Common myeloid progenitor, CD34-positive (primary cell): ENCODE results near the gene KIFAP3.
"Not testable (repeated sequence)": the region's sequence is repeated elsewhere in the genome, so short reads cannot be mapped to it uniquely, and the experiment has no call there.

ENCODE experiments used
- CTCF ChIA-PET: fragments of 350-600 bp; sonication (Branson Sonifier 250); formaldehyde crosslinking; loops from one replicate; lab custom pipeline; 2021; ENCODE audit warnings: antibody characterized with exemption; lab: Charles Lee
- POLR2A ChIA-PET: fragments of 350-600 bp; sonication (Branson Sonifier 250); formaldehyde crosslinking; loops from one replicate; lab custom pipeline; 2021; ENCODE audit warnings: antibody characterized with exemption; lab: Charles Lee
- DNase-seq, 3 donors: peaks; one replicate each; pipeline versions ENCODE4 v3.0.0 to v3.0.0-alpha.2; 2013
- H3K27ac ChIP-seq, 2 experiments: 1 replicate in 1 of 2; 2 replicates in 1 of 2; pipeline ENCODE4 v1.7.0; 2013; ENCODE audit warnings: inconsistent platforms in 2 of 2, low read length in 2 of 2, mild to moderate bottlenecking in 2 of 2, low read depth in 1 of 2, moderate library complexity in 1 of 2; ENCODE audit not compliant: severe bottlenecking in 2 of 2, insufficient read depth in 1 of 2, poor library complexity in 1 of 2
- H3K27me3 ChIP-seq, 5 experiments: replicated peaks in 2 of 5; 1 replicate in 3 of 5; 2 replicates in 2 of 5; pipeline versions ENCODE4 v1.6.1 to v1.7.0; 2013; ENCODE audit warnings: low read length in 4 of 5, mild to moderate bottlenecking in 2 of 5, moderate library complexity in 2 of 5, inconsistent platforms in 1 of 5; ENCODE audit not compliant: insufficient read depth in 5 of 5, control insufficient read depth in 4 of 5
- H3K36me3 ChIP-seq, 4 experiments: 1 replicate in 2 of 4; 2 replicates in 2 of 4; pipeline versions ENCODE4 v1.6.1 to v1.7.0; 2013; ENCODE audit warnings: low read length in 3 of 4, control low read depth in 1 of 4, mild to moderate bottlenecking in 1 of 4; ENCODE audit not compliant: control insufficient read depth in 4 of 4, insufficient read depth in 4 of 4
- H3K4me1 ChIP-seq, 4 experiments: 1 replicate in 3 of 4; 2 replicates in 1 of 4; pipeline versions ENCODE4 v1.6.1 to v1.7.1; 2013; ENCODE audit warnings: low read length in 3 of 4, mild to moderate bottlenecking in 3 of 4, control low read depth in 1 of 4, inconsistent platforms in 1 of 4, moderate library complexity in 1 of 4; ENCODE audit not compliant: control insufficient read depth in 4 of 4, insufficient read depth in 4 of 4; ENCODE audit errors: control extremely low read depth in 1 of 4
- H3K4me3 ChIP-seq, 7 experiments: 1 replicate in 4 of 7; 2 replicates in 3 of 7; pipeline versions ENCODE4 v1.5.1 to v1.7.0; 2013; ENCODE audit warnings: mild to moderate bottlenecking in 7 of 7, low read length in 6 of 7, moderate library complexity in 6 of 7, inconsistent platforms in 2 of 7, low read depth in 2 of 7, control low read depth in 1 of 7; ENCODE audit not compliant: insufficient read depth in 4 of 7, control insufficient read depth in 1 of 7; ENCODE audit errors: extremely low read depth in 1 of 7
- H3K9me3 ChIP-seq, 5 experiments: 1 replicate in 4 of 5; 2 replicates in 1 of 5; pipeline versions ENCODE4 v1.6.1 to v1.7.1; 2013; ENCODE audit warnings: low read length in 4 of 5, mild to moderate bottlenecking in 2 of 5, inconsistent platforms in 1 of 5, low read depth in 1 of 5, moderate library complexity in 1 of 5; ENCODE audit not compliant: control insufficient read depth in 4 of 5, insufficient read depth in 2 of 5; ENCODE audit errors: control extremely low read depth in 1 of 5
- WGBS: methylation state at CpG from one replicate; pipeline ENCODE4 v1.1.5; 2013; ENCODE audit not compliant: insufficient coverage; 5-methylcytosine and 5-hydroxymethylcytosine counted together

The KIFAP3 gene

DNA sequence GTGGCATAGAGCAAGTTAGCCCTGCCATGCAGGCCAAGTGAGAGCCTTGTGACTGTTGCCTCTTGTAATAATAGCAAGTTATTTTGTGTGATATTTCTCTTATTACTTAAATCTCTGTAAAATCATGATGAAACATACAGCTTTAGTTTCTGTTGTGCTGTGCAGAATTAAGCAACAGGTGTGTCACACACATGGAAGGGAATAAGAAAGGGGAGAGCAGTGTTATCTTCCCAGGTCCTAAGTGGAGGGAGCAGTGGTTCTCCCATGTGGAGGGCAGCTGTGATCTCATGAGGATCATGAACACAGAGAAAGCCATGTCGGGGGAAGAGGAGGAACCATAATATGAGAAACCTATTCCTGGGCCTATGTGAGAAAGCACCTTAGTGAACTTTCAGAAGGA lies 155.6 kb downstream of the KIFAP3 start:
- Histone ChIP-seq H3K4me1 (no peaks in the 10 kb centered on the region), H3K4me3 (no peak overlapping the region), H3K9me3 (no peaks in the 10 kb centered on the region), H3K27me3 (no peaks in the 10 kb centered on the region), H3K27ac (no peak overlapping the region), H3K36me3 (peaks cover 0 to 5% (median under 1%) of the 10 kb centered on the region in 4 experiments)
- CTCF ChIA-PET = interaction anchor here (1.8 kb wide), 1 partner anchor 8 kb away, joined by 6 read pairs; no protein-coding TSS in a partner anchor
- WGBS = 100% methylated on average over 1 of the region's 1 CpG
- POLR2A ChIA-PET = no interaction called here
- DNase-seq = no peak

DNA sequence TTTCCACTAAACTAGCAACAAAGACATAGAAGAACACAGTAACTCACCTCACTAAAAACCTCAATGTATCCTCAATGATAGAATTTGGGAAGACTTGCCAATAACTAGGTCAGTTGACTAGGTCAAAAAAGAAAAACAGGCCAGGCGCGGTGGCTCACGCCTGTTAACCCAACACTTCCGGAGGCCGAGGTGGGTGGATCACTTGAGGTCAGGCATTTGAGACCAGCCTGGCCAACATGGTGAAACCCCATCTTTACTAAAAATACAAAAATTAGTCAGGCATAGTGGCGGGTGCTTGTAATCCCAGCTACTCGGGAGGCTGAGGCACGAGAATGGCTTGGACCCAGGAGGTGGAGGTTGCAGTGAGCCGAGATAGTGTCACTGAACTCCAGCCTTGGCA lies 156.3 kb downstream of the KIFAP3 start:
- WGBS = 100% methylated on average over 2 of the region's 9 CpGs
- CTCF ChIA-PET, POLR2A ChIA-PET: not testable (repeated sequence)

DNA sequence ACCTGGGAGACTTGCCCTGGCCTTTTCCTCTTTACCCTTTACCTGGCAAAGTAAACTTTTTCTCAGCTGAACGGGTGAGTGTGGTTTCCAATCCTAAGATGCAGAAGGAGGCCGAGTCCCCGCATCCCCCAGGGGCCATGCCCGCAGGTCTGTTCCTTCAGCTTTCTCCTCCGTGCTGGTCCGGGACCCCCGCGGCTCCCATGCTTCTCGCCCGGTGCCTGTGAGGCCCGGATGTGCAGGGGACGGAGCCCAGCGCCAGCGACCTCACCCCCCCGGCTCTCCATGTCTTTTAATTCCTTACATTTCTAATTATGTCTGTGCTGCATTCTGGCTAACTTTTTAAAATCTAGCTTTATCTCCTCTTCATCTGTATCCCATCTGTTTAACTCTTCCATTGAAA lies 159.3 kb downstream of the KIFAP3 start:
- POLR2A ChIA-PET = no interaction called here
- no peak overlapping the region for H3K4me3 ChIP-seq

More for the DNA sequence above, 156.3 kb downstream of the KIFAP3 start:
- not testable (repeated sequence) for H3K9me3 ChIP-seq, H3K27me3 ChIP-seq, H3K36me3 ChIP-seq, H3K4me3 ChIP-seq, DNase-seq, H3K27ac ChIP-seq, H3K4me1 ChIP-seq

DNA sequence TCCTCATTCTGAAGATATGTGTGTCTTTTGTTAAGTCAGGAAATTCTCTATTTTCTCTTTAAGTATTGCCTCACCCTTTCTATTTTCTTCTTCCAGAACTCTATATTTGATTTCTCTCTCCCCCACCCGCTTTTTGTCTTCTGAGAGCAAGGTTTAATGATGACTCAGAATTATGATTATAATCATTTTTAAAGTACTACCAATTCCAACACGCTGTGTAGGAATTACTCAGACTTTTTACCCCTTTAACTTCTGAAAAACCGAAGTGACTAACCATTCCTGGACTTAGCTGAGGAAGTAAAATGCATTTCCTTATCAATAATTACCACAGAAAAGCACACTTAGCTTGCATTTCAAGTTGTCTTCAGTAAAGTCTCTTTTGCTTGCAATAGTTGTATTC lies 160.0 kb downstream of the KIFAP3 start:
- H3K4me1 ChIP-seq = no peaks in the 10 kb centered on the region
- H3K27ac ChIP-seq = no peak overlapping the region
- no peaks in the 10 kb centered on the region for H3K27me3 ChIP-seq
- ChIA-PET CTCF (no interaction called here), POLR2A (no interaction called here)
- no peak overlapping the region for H3K4me3 ChIP-seq
- WGBS = 100% methylated on average over 1 of the region's 3 CpGs
- no peak for DNase-seq
- H3K9me3 ChIP-seq = peaks cover 0 to 4% (median 0%) of the 10 kb centered on the region in 5 experiments
- peaks cover 0 to 5% (median 0%) of the 10 kb centered on the region in 4 experiments for H3K36me3 ChIP-seq

More for the DNA sequence above, 159.3 kb downstream of the KIFAP3 start:
- CTCF ChIA-PET = no interaction called here
- H3K4me1 ChIP-seq = no peaks in the 10 kb centered on the region
- no peaks in the 10 kb centered on the region for H3K27me3 ChIP-seq
- H3K27ac ChIP-seq = no peak overlapping the region
- WGBS = 75% methylated on average over 11 of the region's 15 CpGs
- DNase-seq = no peak
- peaks cover 0 to 4% (median 0%) of the 10 kb centered on the region in 5 experiments for H3K9me3 ChIP-seq
- peaks cover 0 to 5% (median 0%) of the 10 kb centered on the region in 4 experiments for H3K36me3 ChIP-seq

DNA sequence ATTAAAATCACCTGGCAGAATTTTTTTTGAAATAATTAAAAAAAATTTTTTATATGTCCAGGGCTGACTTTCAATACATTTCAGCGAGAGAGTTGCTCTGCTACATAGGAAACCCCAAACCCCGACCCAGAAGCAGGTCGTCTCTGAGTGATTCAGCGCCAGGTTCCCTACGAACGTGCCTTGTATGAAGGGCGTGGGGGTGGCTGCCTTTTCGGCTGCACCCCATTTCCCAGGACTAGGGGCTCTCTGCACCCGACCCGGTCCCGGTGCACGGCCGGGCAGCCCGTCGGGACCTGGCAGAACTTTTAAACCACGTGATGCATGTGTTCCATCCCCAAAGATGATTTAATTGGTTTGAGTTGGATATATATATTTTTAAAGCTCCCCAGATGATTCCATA lies 165.0 kb downstream of the KIFAP3 start:
- Histone ChIP-seq H3K4me3 (no peak overlapping the region), H3K9me3 (peaks cover 0 to 4% (median 0%) of the 10 kb centered on the region in 5 experiments), H3K4me1 (peaks cover 0 to 4% (median 1%) of the 10 kb centered on the region in 4 experiments), H3K27ac (no peak overlapping the region), H3K27me3 (no peaks in the 10 kb centered on the region), H3K36me3 (no peaks in the 10 kb centered on the region)
- 91% methylated on average over 15 of the region's 16 CpGs for WGBS
- CTCF ChIA-PET = interaction anchor here (1.2 kb wide), 1 partner anchor 18 kb away, joined by 3 read pairs; no protein-coding TSS in a partner anchor
- POLR2A ChIA-PET = no interaction called here
- no peak for DNase-seq

DNA sequence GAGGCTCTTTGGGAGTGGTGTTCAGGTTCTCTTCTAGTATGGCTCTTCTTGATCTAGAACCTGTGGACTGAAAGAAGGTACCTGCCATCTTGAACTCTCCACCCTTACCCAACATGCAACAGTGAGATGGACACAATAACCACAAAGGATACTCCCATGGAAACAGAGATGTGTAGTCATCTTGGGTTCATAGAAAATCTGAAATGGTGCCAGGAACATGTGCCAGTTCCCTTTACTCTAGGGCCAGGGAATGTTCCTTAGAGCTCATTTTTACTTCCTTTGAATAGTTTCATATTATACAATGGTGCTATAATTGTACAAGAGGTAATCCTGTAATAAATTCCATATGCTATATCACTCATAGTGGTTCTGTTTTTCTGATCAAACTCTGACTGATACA lies 167.6 kb downstream of the KIFAP3 start:
- CTCF ChIA-PET = interaction anchor here (1.4 to 1.9 kb wide), 3 partner anchors 9 to 22 kb away, joined by 3 to 9 read pairs (median 4); no protein-coding TSS in a partner anchor
- Histone ChIP-seq H3K4me3 (no peak overlapping the region), H3K27me3 (no peaks in the 10 kb centered on the region), H3K36me3 (no peaks in the 10 kb centered on the region), H3K27ac (no peak overlapping the region), H3K4me1 (peaks cover 10 to 18% (median 13%) of the 10 kb centered on the region in 4 experiments), H3K9me3 (peaks cover 0 to 4% (median 0%) of the 10 kb centered on the region in 5 experiments)
- POLR2A ChIA-PET = no interaction called here
- DNase-seq = no peak

DNA sequence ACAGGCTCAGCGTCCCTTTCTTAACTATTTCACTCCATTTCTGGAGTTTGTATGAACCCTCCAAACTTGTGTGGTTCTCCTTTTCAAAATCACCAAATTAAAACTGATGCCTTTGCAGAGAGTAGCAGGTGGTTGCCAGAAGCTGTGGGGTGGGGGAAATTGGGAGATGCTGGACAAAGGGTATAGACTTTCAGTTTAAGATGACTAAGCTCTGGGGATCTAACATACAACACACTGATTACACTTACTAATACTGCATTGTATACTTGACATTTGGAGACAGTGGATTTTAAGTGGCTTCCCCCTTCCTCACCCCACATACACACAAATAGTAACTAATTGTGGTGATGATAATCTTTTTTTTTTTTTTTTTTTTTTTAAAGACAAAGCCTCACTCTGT lies 169.7 kb downstream of the KIFAP3 start:
- whole genome bisulfite sequencing = no CpG with 5 or more reads among the region's 1 CpG
- H3K4me3 ChIP-seq = no peak overlapping the region
- CTCF ChIA-PET = no interaction called here

More for the DNA sequence above, 169.7 kb downstream of the KIFAP3 start:
- Histone ChIP-seq H3K36me3 (no peaks in the 10 kb centered on the region), H3K4me1 (peaks cover 10 to 20% (median 14%) of the 10 kb centered on the region in 4 experiments), H3K27me3 (no peaks in the 10 kb centered on the region), H3K27ac (no peak overlapping the region), H3K9me3 (no peaks in the 10 kb centered on the region)
- no peak for DNase-seq
- POLR2A ChIA-PET = no interaction called here
